ENCODE results near the gene RARB.

The RARB gene

DNA sequence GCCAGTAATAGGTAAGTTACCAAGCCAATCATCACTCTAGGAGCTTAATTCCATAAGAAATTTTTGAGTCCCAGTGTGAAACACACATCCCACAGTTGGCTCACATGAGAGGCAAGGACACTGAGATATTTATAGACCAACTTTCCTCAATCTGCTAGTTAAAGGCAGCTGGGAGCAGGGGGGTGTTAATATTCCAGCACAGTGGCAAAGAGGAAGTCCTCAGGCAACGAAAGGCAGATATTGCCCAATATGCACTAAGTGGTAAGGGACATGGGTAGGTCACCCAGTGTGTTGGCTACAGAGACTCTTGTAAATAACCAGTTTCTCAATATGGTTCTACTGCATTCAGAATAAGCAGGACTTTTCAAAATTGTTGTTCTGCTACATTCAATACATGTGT is 175.6 kb downstream of the RARB start:
- no peak for DNase-seq (ENCODE audit: low read depth in 2 of 2)

DNA sequence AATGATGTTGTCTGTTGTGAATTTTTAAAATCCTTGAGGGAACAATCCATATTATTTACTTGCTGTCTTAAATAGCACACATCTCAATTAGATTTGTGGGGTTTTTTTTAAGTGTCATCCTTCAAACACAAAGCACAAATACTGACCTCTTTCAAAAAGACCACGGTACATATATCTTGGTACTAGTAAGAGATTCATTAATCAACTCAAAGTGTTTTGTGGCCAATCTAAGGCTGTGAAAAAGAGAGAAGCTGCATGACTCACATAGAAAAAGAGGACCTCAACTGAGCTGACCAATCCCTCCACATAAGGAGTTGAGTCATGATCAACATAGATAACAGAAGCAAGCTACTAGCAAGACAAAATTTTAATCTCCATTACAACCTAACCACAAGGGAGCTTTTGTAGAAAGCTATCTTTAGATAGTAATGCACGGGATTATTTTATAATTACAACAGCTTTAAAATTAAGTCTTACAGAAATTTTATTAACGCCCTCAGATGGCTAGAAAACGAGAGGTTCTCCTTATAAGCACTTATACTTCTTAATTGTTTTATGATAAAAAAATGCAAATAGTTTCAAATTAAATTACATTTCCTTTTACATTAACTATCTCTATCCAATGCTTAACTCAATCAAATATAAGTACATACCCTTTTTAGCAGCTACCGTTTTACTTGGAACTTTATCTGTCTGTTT is 176.2 kb downstream of the RARB start:
- no peak for DNase-seq (ENCODE audit: low read depth in 2 of 2)

DNA sequence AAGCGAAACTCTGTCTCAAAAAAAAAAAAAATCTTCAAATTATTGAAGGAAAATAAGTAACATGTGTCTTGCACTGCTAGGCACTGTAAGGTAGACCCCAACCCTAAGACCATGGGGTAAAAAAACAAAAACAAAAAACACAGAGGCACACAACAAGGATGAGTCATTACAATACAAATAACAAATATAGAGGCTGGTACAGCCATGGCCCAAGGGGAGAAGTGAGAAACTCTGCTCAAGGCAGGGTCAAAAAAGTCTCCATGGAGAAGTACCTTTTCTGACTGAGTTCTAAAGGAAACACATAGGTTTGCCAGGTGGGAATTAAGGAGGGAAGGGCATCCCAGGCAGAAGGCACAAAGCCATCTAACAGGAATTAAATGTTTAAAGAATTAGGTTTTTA is 182.1 kb downstream of the RARB start:
- no peak for DNase-seq (ENCODE audit: low read depth in 2 of 2)

DNA sequence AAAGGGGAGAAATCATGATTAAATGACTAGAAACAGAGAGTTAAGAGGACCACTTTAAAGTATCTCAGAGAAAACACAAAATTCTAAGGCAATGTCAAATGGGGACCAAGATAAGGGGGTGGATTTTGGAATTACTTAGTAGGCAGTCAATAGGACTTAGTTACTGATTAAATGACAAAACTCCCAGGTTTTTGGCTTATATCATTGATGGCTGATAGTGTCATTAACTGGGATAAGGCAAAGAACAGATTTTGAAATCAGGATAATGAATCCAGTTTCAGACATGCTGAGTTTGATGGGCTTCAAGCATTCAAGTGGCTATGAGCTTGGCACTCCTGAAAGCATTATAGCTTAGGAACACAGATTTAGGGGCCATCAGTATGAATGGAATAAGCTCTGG is 182.7 kb downstream of the RARB start:
- DNase-seq (ENCODE audit: low read depth in 2 of 2): no peak

DNA sequence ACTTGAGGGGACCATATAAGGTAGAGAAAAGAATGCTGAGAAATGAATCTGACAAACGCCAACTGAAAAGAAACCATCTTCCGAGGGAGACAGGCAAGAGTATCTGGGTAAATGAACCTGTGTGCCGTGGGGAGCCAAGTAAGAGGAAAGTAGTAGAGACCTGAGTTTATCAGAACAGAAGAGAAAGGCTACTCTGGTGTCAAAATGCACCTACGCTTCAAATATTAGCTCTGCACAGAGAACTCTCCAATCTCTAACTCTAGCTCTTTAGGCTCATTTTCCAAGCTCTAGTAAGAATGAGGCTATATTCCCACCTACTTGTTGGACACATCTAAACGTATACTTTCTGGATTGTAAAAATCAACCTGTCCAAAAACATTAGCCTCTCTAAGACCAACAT is 183.1 kb downstream of the RARB start:
- no peak for DNase-seq (ENCODE audit: low read depth in 2 of 2)

DNA sequence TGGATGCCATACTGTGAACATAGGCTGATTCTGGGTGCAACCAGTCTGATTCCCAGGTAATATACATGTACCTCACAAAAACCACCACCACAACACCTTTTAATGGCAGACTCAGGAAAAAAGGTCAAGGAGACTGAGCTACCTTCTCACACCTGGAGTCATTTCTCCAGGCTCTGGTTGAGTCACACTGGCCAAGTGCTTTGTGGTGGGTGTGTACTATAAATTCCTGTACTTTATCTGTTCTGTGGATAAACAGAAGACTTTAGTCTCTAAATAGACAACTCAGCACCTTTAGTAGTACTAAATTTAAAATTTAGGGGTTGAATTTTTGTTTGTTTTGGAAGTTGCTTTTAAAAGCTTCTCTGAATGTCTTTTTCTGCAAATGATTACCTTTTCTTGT is 190.0 kb downstream of the RARB start:
- DNase-seq (ENCODE audit: low read depth in 2 of 2): no peak

DNA sequence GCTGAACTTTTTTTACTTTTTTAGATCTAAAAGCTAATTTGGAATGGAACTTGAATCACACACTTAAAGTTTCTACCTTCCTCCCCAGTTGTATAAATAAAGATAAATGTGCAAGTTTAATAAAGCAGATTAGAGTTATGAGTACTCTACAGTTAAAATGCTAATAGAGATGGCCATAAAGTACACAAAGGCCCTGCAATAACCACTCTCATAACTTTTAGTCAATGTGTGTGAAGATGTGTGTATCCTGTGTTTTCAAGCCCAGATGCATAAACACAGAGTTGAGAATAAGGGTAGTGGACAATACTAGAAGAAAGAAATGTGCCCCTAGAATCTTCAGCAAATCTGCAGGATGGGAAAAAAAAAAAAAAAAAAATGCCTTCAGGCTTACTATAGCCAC is 191.3 kb downstream of the RARB start:
- DNase-seq (ENCODE audit: low read depth in 2 of 2): no peak

DNA sequence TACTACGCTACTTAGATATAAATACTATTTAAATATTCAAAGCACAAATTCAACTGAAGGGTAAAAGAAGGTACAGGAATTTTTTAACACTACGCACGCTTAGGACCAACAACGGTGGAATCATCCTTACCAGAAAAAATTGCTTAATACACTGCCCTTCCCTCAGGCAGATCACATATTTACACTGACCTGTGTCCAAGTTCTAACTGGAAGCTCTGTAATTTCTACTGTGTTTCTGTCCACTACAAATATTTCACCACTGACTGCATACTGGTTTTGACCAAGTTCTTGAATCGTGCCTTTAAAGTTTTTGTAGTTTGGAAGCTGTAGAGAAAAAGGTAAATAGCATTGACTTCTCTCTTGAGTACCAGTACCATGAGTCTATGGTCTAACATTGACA is 192.4 kb downstream of the RARB start:
- DNase-seq (ENCODE audit: low read depth in 2 of 2): no peak

DNA sequence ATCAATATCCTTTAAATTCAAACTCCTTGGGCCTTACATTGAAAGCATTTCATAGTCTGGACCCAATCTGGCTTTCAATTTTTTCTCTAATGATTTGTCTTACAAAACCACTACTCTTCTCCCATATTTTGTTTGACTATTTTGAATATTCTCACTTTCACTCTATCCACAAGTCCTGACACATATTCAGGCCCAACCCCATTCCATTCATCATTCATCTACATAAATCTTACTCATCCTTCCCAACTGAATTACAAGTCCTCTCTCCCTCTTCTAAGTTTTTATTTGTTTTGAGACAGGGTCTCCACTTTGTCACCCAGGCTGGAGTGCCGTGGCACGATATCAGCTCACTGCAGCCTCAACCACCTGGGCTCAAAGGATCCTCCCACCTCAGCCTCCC is 193.0 kb downstream of the RARB start:
- DNase-seq (ENCODE audit: low read depth in 2 of 2): no peak

DNA sequence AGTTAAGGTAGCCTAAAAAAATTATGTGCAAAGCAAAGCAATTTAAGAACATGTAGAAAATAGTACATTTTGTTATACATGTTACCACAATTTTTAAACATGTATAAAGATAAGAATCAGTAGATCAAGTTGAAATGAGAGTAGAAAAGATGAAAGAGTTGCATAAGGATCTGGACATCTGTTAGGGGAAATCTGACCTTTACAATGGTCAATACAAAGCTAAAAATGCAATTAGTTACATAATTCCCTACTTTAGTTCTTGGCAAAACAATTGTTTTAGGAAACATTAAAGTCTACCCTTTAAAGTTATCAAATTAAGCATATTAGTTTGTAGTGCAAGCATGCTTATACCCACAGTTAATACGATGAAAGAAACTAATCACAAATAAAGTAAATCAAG is 203.9 kb downstream of the RARB start:
- no peak for DNase-seq (ENCODE audit: low read depth in 2 of 2)

DNA sequence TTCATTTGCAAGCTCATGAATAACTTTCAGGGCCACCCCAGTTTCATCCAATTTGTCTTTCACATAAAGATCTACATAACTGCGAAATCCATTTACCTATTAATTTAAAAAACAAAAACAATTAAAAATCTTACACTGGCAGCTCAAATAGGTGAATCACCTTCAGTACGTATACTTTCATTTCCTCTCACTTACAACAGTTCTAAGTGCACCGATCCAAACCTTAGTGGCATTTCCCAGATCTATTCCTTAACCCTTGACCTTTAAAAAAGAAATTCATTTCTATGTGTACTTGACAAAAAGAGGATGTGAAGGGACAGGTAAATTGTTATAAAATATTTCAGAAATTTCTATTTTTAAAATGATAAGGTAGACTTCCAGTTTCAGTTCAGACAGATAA is 205.9 kb downstream of the RARB start:
- no peak for DNase-seq (ENCODE audit: low read depth in 2 of 2)

DNA sequence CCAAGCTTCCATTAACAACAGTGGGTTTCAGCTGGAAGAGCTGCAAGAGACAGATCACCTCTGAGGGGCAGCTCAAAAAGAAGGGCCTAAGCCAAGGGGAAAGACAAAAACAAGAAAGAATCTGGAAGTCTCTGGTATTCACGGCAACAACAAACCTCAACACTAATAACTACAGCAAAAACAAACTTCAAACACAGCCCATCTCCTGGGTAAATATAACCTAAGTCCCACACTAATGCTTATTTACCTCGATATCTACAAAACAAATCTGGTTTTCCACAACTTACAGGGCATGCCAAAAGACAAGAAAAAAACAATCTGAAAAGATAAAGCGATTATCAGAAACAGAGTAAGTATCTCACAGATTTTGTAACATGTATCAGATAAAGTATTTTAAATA is 207.0 kb downstream of the RARB start:
- DNase-seq (ENCODE audit: low read depth in 2 of 2): no peak

All from stimulated activated CD8-positive, alpha-beta memory T cell treated with anti-CD3 and anti-CD28 coated beads, Interleukin-7, amount 100 ng/mL, for 1 hour (primary cell).